Vein endothelial cell (primary cell): ENCODE results near the gene ARL2BP. TPM values are rescaled to one million over a fixed set of nuclear protein-coding genes. Genes with fewer than 3 reads are reported as not detected.

Experiments used
- total RNA-seq: library from RNA; depleted of rRNA; stranded (reverse); fragments of >200 nt; gene quantifications from 2 replicates; pipeline ENCODE4 v1.2.3, GENCODE V29; 2012

Gene ARL2BP
- total RNA-seq, result 128 and 147 TPM in 2 replicates

GRCh38 chr16:57244767-57245471 is at the start of gene ARL2BP:
ARL2BP (plus strand) TSS chr16:57245259; CDS start chr16:57245368, 109 bp downstream.

GRCh38 chr16:57284209-57284951 is 39.3 kb downstream of the ARL2BP start, which contains the start of gene PLLP:
PLLP (minus strand) TSS chr16:57284672; CDS start chr16:57284540, 132 bp downstream.

Other genes with a start within 250 kb of the ARL2BP start
- gene CPNE2, start 152.7 kb upstream of the ARL2BP start, total RNA-seq, result 76.4 and 85.8 TPM in 2 replicates
- gene PSME3IP1, start 59.2 kb upstream of the ARL2BP start, total RNA-seq, result 78.7 and 108 TPM in 2 replicates
- gene RSPRY1, start 58.9 kb upstream of the ARL2BP start, total RNA-seq, result 71.9 and 81.5 TPM in 2 replicates
- gene PLLP, start 39.4 kb downstream of the ARL2BP start, total RNA-seq, result 8.4 and 10.1 TPM in 2 replicates
- gene CCL22, start 113.5 kb downstream of the ARL2BP start, total RNA-seq, result not detected in 2 replicates
- 7.2 and 15.4 TPM in 2 replicates for gene CX3CL1, start 127.2 kb downstream of the ARL2BP start, total RNA-seq
- gene CCL17, start 159.5 kb downstream of the ARL2BP start, total RNA-seq, result not detected in 2 replicates
- 86.6 and 89.0 TPM in 2 replicates for gene CIAPIN1, start 202.1 kb downstream of the ARL2BP start, total RNA-seq
- gene COQ9, start 202.2 kb downstream of the ARL2BP start, total RNA-seq, result 48.1 and 50.3 TPM in 2 replicates
- 116 and 142 TPM in 2 replicates for gene POLR2C, start 217.4 kb downstream of the ARL2BP start, total RNA-seq
- 13.4 and 26.5 TPM in 2 replicates for gene DOK4, start 241.2 kb downstream of the ARL2BP start, total RNA-seq